PC-9 (cell line): ENCODE data around the gene CNBP. TPM values are rescaled to one million over a fixed set of nuclear protein-coding genes. Genes with fewer than 3 reads are reported as not detected.
A peak's percentile ranks its signal among the peaks of the same experiment; 100 is the strongest.

ENCODE experiments used
- BruUV-seq: library from RNA; stranded (reverse); fragments of 400-500 nt; replicated peaks from 2 replicates; lab custom pipeline; 2021; lab: Mats Ljungman, UMichigan
- CTCF ChIA-PET: fragments of 300-600 bp; sonication (Branson Sonifier 250); formaldehyde crosslinking; loops from one replicate; lab custom pipeline; 2022; ENCODE audit warnings: antibody characterized with exemption; lab: Charles Lee
- POLR2A ChIA-PET: fragments of 300-600 bp; sonication (Branson Sonifier 250); formaldehyde crosslinking; loops from one replicate; lab custom pipeline; 2022; ENCODE audit warnings: antibody characterized with exemption; ENCODE audit not compliant: unreplicated experiment; lab: Charles Lee
- DNase-seq, 2 experiments: peaks; one replicate each; pipeline versions ENCODE4 v3.0.0 to v3.0.0-alpha.2; 2015 to 2022; ENCODE audit warnings: mixed read lengths in 1 of 2
- H2AFZ ChIP-seq: fragments of 200-600 bp; sonication (generic); 2 replicates; pipeline ENCODE4 v1.8.1; 2017; ENCODE audit warnings: antibody characterized with exemption
- H3F3A ChIP-seq: fragments of 200-600 bp; sonication (generic); 2 replicates; pipeline ENCODE4 v1.8.1; 2017; ENCODE audit warnings: antibody characterized with exemption, mild to moderate bottlenecking, low read depth; ENCODE audit not compliant: insufficient read depth
- H3K27ac ChIP-seq: fragments of 200-600 bp; sonication (generic); 2 replicates; pipeline ENCODE4 v1.6.1; 2016; ENCODE audit warnings: mixed run types
- H3K27me3 ChIP-seq: fragments of 200-600 bp; sonication (generic); 2 replicates; pipeline ENCODE4 v1.6.1; 2016; ENCODE audit warnings: low read depth, mixed run types; ENCODE audit not compliant: insufficient read depth
- H3K36me3 ChIP-seq: fragments of 200-600 bp; sonication (generic); 2 replicates; pipeline ENCODE4 v1.6.1; 2016; ENCODE audit warnings: low read depth, mixed run types
- H3K4me1 ChIP-seq: fragments of 200-600 bp; sonication (generic); replicated peaks from 2 replicates; pipeline ENCODE4 v1.6.1; 2016; ENCODE audit warnings: mixed run types; ENCODE audit not compliant: insufficient read depth
- H3K4me2 ChIP-seq: fragments of 200-600 bp; sonication (generic); 2 replicates; pipeline ENCODE4 v1.6.1; 2017; ENCODE audit warnings: mixed run types
- H3K4me3 ChIP-seq: fragments of 200-600 bp; sonication (generic); 2 replicates; pipeline ENCODE4 v1.6.1; 2016; ENCODE audit warnings: mixed run types
- H3K79me2 ChIP-seq: fragments of 200-600 bp; sonication (generic); 2 replicates; pipeline ENCODE4 v1.6.1; 2017; ENCODE audit warnings: low read depth, mixed run types
- H3K9me2 ChIP-seq: fragments of 200-600 bp; sonication (generic); 2 replicates; pipeline ENCODE4 v1.8.1; 2017; ENCODE audit warnings: mild to moderate bottlenecking; ENCODE audit not compliant: insufficient read depth
- H3K9me3 ChIP-seq: fragments of 200-600 bp; sonication (generic); 2 replicates; pipeline ENCODE4 v1.8.1; 2016; ENCODE audit warnings: low read depth; ENCODE audit not compliant: insufficient read depth
- H4K20me1 ChIP-seq: fragments of 200-600 bp; sonication (generic); 2 replicates; pipeline ENCODE4 v1.8.1; 2017; ENCODE audit not compliant: insufficient read depth
- EZH2 ChIP-seq: fragments of 200-600 bp; sonication (generic); IDR thresholded peaks from 2 replicates; pipeline ENCODE4 v1.8.0; 2017; ENCODE audit warnings: antibody characterized with exemption, low read depth
- intact Hi-C: fragments of 100-400 bp; cut with micrococcal nuclease; formaldehyde crosslinking; loops from one replicate; pipeline ENCODE4 v1.10.0; 2022; ENCODE audit not compliant: unreplicated experiment
- total RNA-seq: library from RNA; stranded (reverse); gene quantifications from 2 replicates; pipeline ENCODE4 v1.2.3, GENCODE V29; 2021
- TF ChIP-seq, protein P1 (sequence below): fragments of 200-600 bp; sonication (generic); conservative IDR thresholded peaks from 2 replicates; pipeline ENCODE4 v1.6.1; 2017; ENCODE audit warnings: mixed run types, antibody characterized with exemption, mild to moderate bottlenecking, moderate library complexity

CNBP gene
- total RNA-seq, 1 experiment from 2014 or later: 265 TPM

DNA sequence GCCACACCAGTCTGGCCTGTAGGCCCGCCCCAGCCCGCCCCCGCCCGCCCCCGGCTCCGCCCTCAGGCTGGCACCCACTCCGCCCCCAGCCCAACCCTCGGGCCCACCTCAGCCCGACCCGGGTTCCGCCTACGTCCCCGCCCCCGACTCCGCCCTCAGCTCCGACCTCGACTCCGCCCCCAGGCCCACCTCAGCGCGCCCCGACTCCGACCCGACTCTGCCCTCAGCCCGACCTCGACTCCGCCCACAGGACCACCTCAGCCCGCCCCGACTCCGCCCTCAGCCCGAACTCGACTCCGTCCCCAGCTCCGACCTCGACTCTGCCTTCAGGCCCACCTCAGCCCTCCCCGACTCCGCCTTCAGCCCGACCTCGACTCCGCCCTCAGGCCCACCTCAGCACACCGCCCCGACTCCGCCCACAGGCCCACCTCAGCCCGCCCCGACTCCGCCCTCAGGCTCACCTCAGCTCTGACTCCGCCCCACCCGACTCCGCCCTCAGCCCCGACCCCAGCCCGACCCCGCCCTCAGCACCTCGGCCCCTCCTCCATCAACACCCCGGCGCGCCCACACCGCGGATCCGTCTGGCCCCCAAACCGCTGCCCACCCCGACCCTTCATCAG, 61.8 kb downstream of the CNBP start, which contains the start of gene RAB43:
RAB43 (minus strand) TSS at position 13 of the 620 bp plus-strand sequence. CDS start 315 bp downstream, outside the sequence.
- intact Hi-C loops: loop anchor here (2.0 to 5.0 kb wide), 2 partner anchors 65 to 127 kb away; partner anchors contain the start of gene COPG1
- POLR2A ChIA-PET: interaction anchor here (0.6 to 0.8 kb wide), 7 partner anchors 18 to 1066 kb away, joined by 4 to 23 read pairs (median 7); no protein-coding TSS in a partner anchor
- H3K79me2 ChIP-seq: peaks cover 33% of the 10 kb centered on the region

DNA sequence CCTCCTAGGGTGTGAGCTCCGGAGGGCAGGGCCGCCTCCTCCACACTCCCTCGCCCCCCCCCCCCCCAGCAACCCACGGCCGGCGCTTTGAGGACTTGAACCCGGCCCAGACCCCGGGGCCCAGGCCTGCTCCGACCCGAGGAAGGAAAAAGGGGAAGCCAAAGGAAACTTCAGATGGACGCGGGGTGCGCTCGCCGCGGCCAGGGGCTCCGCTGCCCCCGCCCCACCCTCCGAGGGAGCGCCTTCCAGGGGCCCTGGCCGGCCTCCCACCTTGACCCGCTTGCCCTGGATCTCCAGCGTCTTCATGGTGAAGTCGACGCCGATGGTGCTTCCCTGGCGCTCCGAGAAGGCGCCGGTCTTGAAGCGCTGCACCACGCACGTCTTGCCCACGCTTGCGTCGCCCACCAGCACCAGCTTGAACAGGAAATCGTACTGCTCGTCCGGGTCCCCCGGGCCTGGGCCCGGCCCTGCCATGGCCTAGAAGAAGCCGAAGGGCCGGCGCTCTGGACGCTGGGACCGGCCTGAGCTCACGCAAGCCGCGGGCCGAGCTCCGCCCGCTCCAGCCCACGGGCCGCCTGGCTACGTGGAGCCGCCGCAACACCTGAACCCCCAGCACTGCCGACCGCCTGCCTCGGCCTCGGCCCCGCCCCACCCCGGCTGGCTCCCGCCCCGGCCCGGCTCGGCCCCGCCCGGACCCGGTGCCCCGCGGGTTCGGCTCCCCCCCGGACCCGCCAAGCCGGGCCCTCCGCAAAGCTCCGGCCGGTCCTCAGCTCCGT, 62.5 kb downstream of the CNBP start:
- POLR2A ChIA-PET: interaction anchor here (0.6 to 0.8 kb wide), 7 partner anchors 17 to 328 kb away, joined by 3 to 23 read pairs (median 7); no protein-coding TSS in a partner anchor
- peak overlapping the region; percentile 95 for H3K4me2 ChIP-seq
- peaks cover 10% of the 10 kb centered on the region for H4K20me1 ChIP-seq
- H3K4me3 ChIP-seq: peak overlapping the region; percentile 70
- peaks cover 43% of the 10 kb centered on the region for H3F3A ChIP-seq
- intact Hi-C loops: loop anchor here (2.0 to 5.0 kb wide), 2 partner anchors 64 to 128 kb away; partner anchors contain the start of gene COPG1
- TSS peak; percentile 97 for BruUV-seq
- H3K4me1 ChIP-seq: peaks cover 17% of the 10 kb centered on the region
- H3K9me3 ChIP-seq: no peaks in the 10 kb centered on the region
- DNase-seq: no peak
- TF ChIP-seq EZH2: no peak
- TF ChIP-seq, protein P1, sequence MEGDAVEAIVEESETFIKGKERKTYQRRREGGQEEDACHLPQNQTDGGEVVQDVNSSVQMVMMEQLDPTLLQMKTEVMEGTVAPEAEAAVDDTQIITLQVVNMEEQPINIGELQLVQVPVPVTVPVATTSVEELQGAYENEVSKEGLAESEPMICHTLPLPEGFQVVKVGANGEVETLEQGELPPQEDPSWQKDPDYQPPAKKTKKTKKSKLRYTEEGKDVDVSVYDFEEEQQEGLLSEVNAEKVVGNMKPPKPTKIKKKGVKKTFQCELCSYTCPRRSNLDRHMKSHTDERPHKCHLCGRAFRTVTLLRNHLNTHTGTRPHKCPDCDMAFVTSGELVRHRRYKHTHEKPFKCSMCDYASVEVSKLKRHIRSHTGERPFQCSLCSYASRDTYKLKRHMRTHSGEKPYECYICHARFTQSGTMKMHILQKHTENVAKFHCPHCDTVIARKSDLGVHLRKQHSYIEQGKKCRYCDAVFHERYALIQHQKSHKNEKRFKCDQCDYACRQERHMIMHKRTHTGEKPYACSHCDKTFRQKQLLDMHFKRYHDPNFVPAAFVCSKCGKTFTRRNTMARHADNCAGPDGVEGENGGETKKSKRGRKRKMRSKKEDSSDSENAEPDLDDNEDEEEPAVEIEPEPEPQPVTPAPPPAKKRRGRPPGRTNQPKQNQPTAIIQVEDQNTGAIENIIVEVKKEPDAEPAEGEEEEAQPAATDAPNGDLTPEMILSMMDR: no peak
- H3K79me2 ChIP-seq: peaks cover 37% of the 10 kb centered on the region
- peak overlapping the region; percentile 85 for H2AFZ ChIP-seq
- H3K27me3 ChIP-seq: no peaks in the 10 kb centered on the region
- 0 out of 2 replicates have a peak, but pooled peaks cover 5% of the 10 kb centered on the region for H3K36me3 ChIP-seq
- no peaks in the 10 kb centered on the region for H3K9me2 ChIP-seq
- peak overlapping the region; percentile 90 for H3K27ac ChIP-seq
- CTCF ChIA-PET: interaction anchor here (0.6 to 1.9 kb wide), 9 partner anchors 14 to 195 kb away, joined by 3 to 16 read pairs (median 3); a partner anchor contains a TSS

More for the DNA sequence above, 61.8 kb downstream of the CNBP start, which contains the start of gene RAB43:
- H4K20me1 ChIP-seq: peaks cover 10% of the 10 kb centered on the region; the same call in 1 of the 2 replicates
- no peaks in the 10 kb centered on the region for H3K27me3 ChIP-seq
- H3K27ac ChIP-seq: peak within 1 kb of the TSS; percentile 90
- CTCF ChIA-PET: interaction anchor here (0.6 to 1.9 kb wide), 8 partner anchors 13 to 152 kb away, joined by 3 to 16 read pairs (median 4); no protein-coding TSS in a partner anchor
- H3K9me2 ChIP-seq: no peaks in the 10 kb centered on the region
- BruUV-seq: no TSS peak
- no peaks in the 10 kb centered on the region for H3K9me3 ChIP-seq
- peak within 1 kb of the TSS; percentile 70 for H3K4me3 ChIP-seq
- DNase-seq: peak; percentile 71 to 96
- peaks cover 43% of the 10 kb centered on the region for H3F3A ChIP-seq
- peak within 1 kb of the TSS; percentile 95 for H3K4me2 ChIP-seq
- H3K4me1 ChIP-seq: peaks cover 17% of the 10 kb centered on the region
- H2AFZ ChIP-seq: peak within 1 kb of the TSS; percentile 85
- TF ChIP-seq, protein P1: no peak
- 0 out of 2 replicates have a peak, but pooled peaks cover 5% of the 10 kb centered on the region for H3K36me3 ChIP-seq
